Spleen (tissue), 7 donors: ENCODE results near the gene FAM83C.

ENCODE experiments used
- CTCF ChIP-seq, 11 experiments: fragments of 200-600 bp in 7 of 11; fragments of 450-650 bp in 4 of 11; sonication (generic) in 4 of 11; IDR thresholded peaks in 8 of 11; conservative IDR thresholded peaks in 3 of 11; 1 replicate in 7 of 11; 2 replicates in 4 of 11; pipeline versions ENCODE4 v1.4.0 to v1.8.0; 2016 to 2021; ENCODE audit warnings: antibody characterized with exemption in 11 of 11, inconsistent platforms in 4 of 11, mild to moderate bottlenecking in 1 of 11
- POLR2A ChIP-seq, 3 donors: fragments of 450-650 bp; IDR thresholded peaks; one replicate each; pipeline ENCODE4 v1.5.1; 2017; ENCODE audit warnings: antibody characterized with exemption in 3 of 3, mild to moderate bottlenecking in 1 of 3
- donor health status: DM: no; HTN: no; CAD: no; lungs with moderate emphysema.
- donor health status: DM: no; HTN: no; CAD: no.
- donor health status: DM: no; HTN: no; CAD: no.

GRCh38 chr20:35243317-35243716 lies 48.9 kb downstream of the FAM83C start:
- TF ChIP-seq CTCF (IDR thresholded peaks at IDR 0.05 in 8 of 11, conservative IDR thresholded peaks at IDR 0.05 in 3 of 11) (no peak), POLR2A (IDR thresholded peaks at IDR 0.05) (no peak)
